ENCODE data around the gene KRTAP3-3. TPM values are rescaled to one million over a fixed set of nuclear protein-coding genes. Genes with fewer than 3 reads are reported as not detected.
"Not testable (repeated sequence)": the region's sequence is repeated elsewhere in the genome, so short reads cannot be mapped to it uniquely, and the experiment has no call there.

Gene KRTAP3-3
- not detected for polyA plus RNA-seq (2013, experiment 1 of 2)
- not detected for polyA plus RNA-seq (2013, experiment 2 of 2)

- H3K56ac ChIP-seq (ENCODE audit: low read length): no peak within 1 kb of the TSS
- H3K9ac ChIP-seq (ENCODE audit: low read length): no peak within 1 kb of the TSS
- H2BK120ac ChIP-seq (ENCODE audit: low read depth, low read length): no peak within 1 kb of the TSS
- H3K27me3 ChIP-seq (ENCODE audit: insufficient read depth, low read length, poor library complexity): no peaks in the 10 kb centered on the region
- no peaks in the 10 kb centered on the region for H3K4me1 ChIP-seq (ENCODE audit: control insufficient read depth, low read depth, low read length)
- no peak within 1 kb of the TSS for H4K8ac ChIP-seq (ENCODE audit: low read depth, low read length)
- peak; percentile 30 for DNase-seq
- no peak within 1 kb of the TSS for H3K4me3 ChIP-seq (ENCODE audit: low read length)
- H3K4ac ChIP-seq (ENCODE audit: low read depth, low read length): no peak within 1 kb of the TSS
- no peak within 1 kb of the TSS for H3K18ac ChIP-seq (ENCODE audit: low read length)
- no peak within 1 kb of the TSS for H4K5ac ChIP-seq (ENCODE audit: low read length)
- no peak within 1 kb of the TSS for H3K4me2 ChIP-seq (ENCODE audit: low read length)
- H3K27ac ChIP-seq (ENCODE audit: low read depth, low read length): no peak within 1 kb of the TSS
- WGBS (ENCODE audit: extremely low coverage, insufficient coverage, low lambda C conversion rate): no CpG with 5 or more reads among the region's 4 CpGs
- H3K79me2 ChIP-seq (ENCODE audit: control insufficient read depth, insufficient read depth, low read length): no peaks in the 10 kb centered on the region
- H3K23ac ChIP-seq (ENCODE audit: low read length): no peak within 1 kb of the TSS
- H3K36me3 ChIP-seq (ENCODE audit: control insufficient read depth, insufficient read depth, low read length): no peaks in the 10 kb centered on the region
- no peak within 1 kb of the TSS for H2BK15ac ChIP-seq (replicated peaks; ENCODE audit: low read depth)
- H2AK5ac ChIP-seq (ENCODE audit: low read length): no peak within 1 kb of the TSS
- no peaks in the 10 kb centered on the region for H3K79me1 ChIP-seq (ENCODE audit: low read length)
- H2BK5ac ChIP-seq (ENCODE audit: low read length): no peak within 1 kb of the TSS
These were observed at the start of gene KRTAP3-3 for GRCh38 chr17:40993839-40994238. KRTAP3-3 (minus strand) TSS chr17:40994164; CDS start chr17:40994097, 67 bp downstream.

- Histone ChIP-seq H3K4me1 (ENCODE audit: control insufficient read depth, low read depth, low read length) (no peaks in the 10 kb centered on the region), H3K4me3 (ENCODE audit: low read length) (no peak overlapping the region)
- no CpG with 5 or more reads among the region's 1 CpG for WGBS (ENCODE audit: extremely low coverage, insufficient coverage, low lambda C conversion rate)
These were observed 49.0 kb upstream of the KRTAP3-3 start for GRCh38 chr17:41042953-41043352.

DNA sequence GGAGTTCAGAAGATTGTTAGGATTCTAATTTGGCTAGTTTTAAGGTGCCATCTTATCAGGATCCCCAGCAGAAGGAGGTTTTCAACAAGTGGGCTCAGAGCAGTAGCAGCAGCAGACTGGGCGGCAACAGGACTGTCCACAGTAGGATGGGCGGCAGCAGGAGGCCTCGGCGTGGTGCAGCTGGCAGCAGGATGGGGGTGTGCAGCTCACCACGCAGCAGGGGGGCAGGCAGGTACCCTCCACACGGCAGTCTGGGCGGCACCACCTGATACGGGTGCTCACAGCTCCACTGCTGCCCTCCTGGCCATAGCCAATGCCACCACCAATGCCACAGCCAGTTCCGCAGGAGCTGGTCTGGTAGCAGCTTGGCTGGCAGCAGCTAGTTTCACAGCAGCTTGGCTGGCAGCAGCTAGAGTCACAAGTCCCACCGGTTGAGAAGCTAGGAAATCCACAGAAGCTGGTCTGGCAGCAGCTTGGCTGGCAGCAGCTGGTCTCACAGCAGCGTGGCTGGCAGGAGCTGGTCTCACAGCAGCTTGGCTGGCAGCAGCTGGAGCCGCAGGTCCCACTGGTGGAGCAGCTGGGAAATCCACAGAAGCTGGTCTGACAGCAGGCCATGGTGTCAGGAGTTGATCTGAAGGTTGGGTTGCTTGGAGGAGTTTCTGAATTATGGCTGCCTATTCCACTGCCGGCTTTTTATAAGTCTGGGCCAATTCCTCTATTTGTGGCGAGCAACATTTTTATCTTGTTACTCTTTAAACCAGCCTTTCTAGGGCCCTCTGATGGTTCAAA, 47.0 kb upstream of the KRTAP3-3 start, which contains the start of gene KRTAP1-1:
KRTAP1-1 (minus strand) TSS at position 668 of the 789 bp plus-strand sequence; CDS start at position 615, 53 bp downstream.
- H2BK15ac ChIP-seq (replicated peaks; ENCODE audit: low read depth); DNase-seq; H3K4me2 ChIP-seq (ENCODE audit: low read length); H2BK5ac ChIP-seq (ENCODE audit: low read length); H3K27ac ChIP-seq (ENCODE audit: low read depth, low read length); H3K9ac ChIP-seq (ENCODE audit: low read length); H3K56ac ChIP-seq (ENCODE audit: low read length); H3K27me3 ChIP-seq (ENCODE audit: insufficient read depth, low read length, poor library complexity); H3K4me1 ChIP-seq (ENCODE audit: control insufficient read depth, low read depth, low read length); H3K4me3 ChIP-seq (ENCODE audit: low read length); H3K79me1 ChIP-seq (ENCODE audit: low read length); H4K8ac ChIP-seq (ENCODE audit: low read depth, low read length); H3K4ac ChIP-seq (ENCODE audit: low read depth, low read length); H3K23ac ChIP-seq (ENCODE audit: low read length); H3K36me3 ChIP-seq (ENCODE audit: control insufficient read depth, insufficient read depth, low read length); H3K18ac ChIP-seq (ENCODE audit: low read length); H2BK120ac ChIP-seq (ENCODE audit: low read depth, low read length); H2AK5ac ChIP-seq (ENCODE audit: low read length); H3K79me2 ChIP-seq (ENCODE audit: control insufficient read depth, insufficient read depth, low read length); H4K5ac ChIP-seq (ENCODE audit: low read length): not testable (repeated sequence)
- no CpG with 5 or more reads among the region's 14 CpGs for WGBS (ENCODE audit: extremely low coverage, insufficient coverage, low lambda C conversion rate)

More at GRCh38 chr17:41042953-41043352, 49.0 kb upstream of the KRTAP3-3 start:
- Histone ChIP-seq H3K4me2 (ENCODE audit: low read length) (no peak overlapping the region), H3K79me1 (ENCODE audit: low read length) (no peaks in the 10 kb centered on the region), H3K4ac (ENCODE audit: low read depth, low read length) (no peak overlapping the region), H2BK120ac (ENCODE audit: low read depth, low read length) (no peak overlapping the region), H3K18ac (ENCODE audit: low read length) (no peak overlapping the region), H2BK5ac (ENCODE audit: low read length) (no peak overlapping the region), H4K5ac (ENCODE audit: low read length) (no peak overlapping the region), H3K27me3 (ENCODE audit: insufficient read depth, low read length, poor library complexity) (no peaks in the 10 kb centered on the region), H3K9ac (ENCODE audit: low read length) (no peak overlapping the region), H3K27ac (ENCODE audit: low read depth, low read length) (no peak overlapping the region), H2BK15ac (replicated peaks; ENCODE audit: low read depth) (no peak overlapping the region), H3K56ac (ENCODE audit: low read length) (no peak overlapping the region), H3K36me3 (ENCODE audit: control insufficient read depth, insufficient read depth, low read length) (no peaks in the 10 kb centered on the region), H3K23ac (ENCODE audit: low read length) (no peak overlapping the region), H4K8ac (ENCODE audit: low read depth, low read length) (no peak overlapping the region), H2AK5ac (ENCODE audit: low read length) (no peak overlapping the region), H3K79me2 (ENCODE audit: control insufficient read depth, insufficient read depth, low read length) (no peaks in the 10 kb centered on the region)
- DNase-seq: no peak

DNA sequence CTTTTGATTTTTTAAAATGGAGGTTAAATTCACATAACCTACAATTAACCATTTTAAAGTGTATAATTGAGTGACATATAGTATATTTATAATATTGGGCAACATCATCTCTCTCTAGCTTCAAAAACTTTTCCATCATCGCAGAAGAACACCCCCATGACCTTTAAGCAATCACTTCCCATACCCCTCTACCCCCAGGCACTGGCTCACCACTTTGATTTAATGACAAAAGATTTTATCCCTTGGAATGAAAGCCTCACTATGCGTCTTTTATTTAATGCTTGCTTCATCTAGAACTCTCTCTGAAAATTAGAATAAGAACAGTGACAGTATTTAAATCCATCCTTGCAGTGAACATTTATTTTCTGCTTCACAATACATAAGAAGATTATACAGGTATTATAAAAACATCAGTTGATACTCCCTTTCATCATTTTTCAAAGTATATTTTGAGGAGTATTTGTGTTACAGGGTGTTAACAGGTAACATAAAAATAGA, 43.9 kb upstream of the KRTAP3-3 start:
- Histone ChIP-seq H3K9ac (ENCODE audit: low read length) (no peak overlapping the region), H2BK15ac (replicated peaks; ENCODE audit: low read depth) (no peak overlapping the region), H2BK120ac (ENCODE audit: low read depth, low read length) (no peak overlapping the region), H3K23ac (ENCODE audit: low read length) (no peak overlapping the region), H3K4me3 (ENCODE audit: low read length) (no peak overlapping the region), H3K56ac (ENCODE audit: low read length) (no peak overlapping the region), H3K18ac (ENCODE audit: low read length) (no peak overlapping the region), H4K8ac (ENCODE audit: low read depth, low read length) (no peak overlapping the region), H3K4me1 (ENCODE audit: control insufficient read depth, low read depth, low read length) (no peaks in the 10 kb centered on the region), H2AK5ac (ENCODE audit: low read length) (no peak overlapping the region), H3K4me2 (ENCODE audit: low read length) (no peak overlapping the region), H3K79me1 (ENCODE audit: low read length) (no peaks in the 10 kb centered on the region), H2BK5ac (ENCODE audit: low read length) (no peak overlapping the region), H3K27ac (ENCODE audit: low read depth, low read length) (no peak overlapping the region), H3K36me3 (ENCODE audit: control insufficient read depth, insufficient read depth, low read length) (no peaks in the 10 kb centered on the region), H3K27me3 (ENCODE audit: insufficient read depth, low read length, poor library complexity) (no peaks in the 10 kb centered on the region), H3K79me2 (ENCODE audit: control insufficient read depth, insufficient read depth, low read length) (no peaks in the 10 kb centered on the region), H4K5ac (ENCODE audit: low read length) (no peak overlapping the region), H3K4ac (ENCODE audit: low read depth, low read length) (no peak overlapping the region)
- no peak for DNase-seq
- no CpG with 5 or more reads among the region's 2 CpGs for WGBS (ENCODE audit: extremely low coverage, insufficient coverage, low lambda C conversion rate)

DNA sequence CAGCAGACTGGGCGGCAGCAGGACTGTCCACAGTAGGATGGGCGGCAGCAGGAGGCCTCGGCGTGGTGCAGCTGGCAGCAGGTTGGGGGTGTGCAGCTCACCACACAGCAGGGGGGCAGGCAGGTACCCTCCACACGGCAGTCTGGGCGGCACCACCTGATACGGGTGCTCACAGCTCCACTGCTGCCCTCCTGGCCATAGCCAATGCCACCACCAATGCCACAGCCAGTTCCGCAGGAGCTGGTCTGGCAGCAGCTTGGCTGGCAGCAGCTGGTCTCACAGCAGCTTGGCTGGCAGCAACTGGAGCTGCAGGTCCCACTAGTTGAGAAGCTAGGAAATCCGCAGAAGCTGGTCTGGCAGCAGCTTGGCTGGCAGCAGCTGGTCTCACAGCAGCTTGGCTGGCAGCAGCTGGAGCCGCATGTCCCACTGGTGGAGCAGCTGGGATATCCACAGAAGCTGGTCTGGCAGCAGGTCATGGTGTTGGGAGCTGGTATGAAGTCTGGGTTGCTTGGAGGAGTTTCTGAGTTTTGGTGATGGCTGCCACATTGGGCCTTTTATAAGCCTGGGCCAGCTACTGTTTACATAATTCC, 40.5 kb upstream of the KRTAP3-3 start, which contains the start of gene KRTAP1-3:
KRTAP1-3 (minus strand) TSS at position 529 of the 590 bp plus-strand sequence; CDS start at position 476, 53 bp downstream.
- not testable (repeated sequence) for H3K27me3 ChIP-seq (ENCODE audit: insufficient read depth, low read length, poor library complexity); H3K79me1 ChIP-seq (ENCODE audit: low read length); H2BK5ac ChIP-seq (ENCODE audit: low read length); H2AK5ac ChIP-seq (ENCODE audit: low read length); H3K23ac ChIP-seq (ENCODE audit: low read length); H2BK120ac ChIP-seq (ENCODE audit: low read depth, low read length); H3K36me3 ChIP-seq (ENCODE audit: control insufficient read depth, insufficient read depth, low read length); H3K4me2 ChIP-seq (ENCODE audit: low read length); DNase-seq; H3K4me1 ChIP-seq (ENCODE audit: control insufficient read depth, low read depth, low read length); H3K9ac ChIP-seq (ENCODE audit: low read length); H4K8ac ChIP-seq (ENCODE audit: low read depth, low read length); H3K27ac ChIP-seq (ENCODE audit: low read depth, low read length); H3K18ac ChIP-seq (ENCODE audit: low read length); H3K79me2 ChIP-seq (ENCODE audit: control insufficient read depth, insufficient read depth, low read length); H3K56ac ChIP-seq (ENCODE audit: low read length); H3K4ac ChIP-seq (ENCODE audit: low read depth, low read length); H2BK15ac ChIP-seq (replicated peaks; ENCODE audit: low read depth); H3K4me3 ChIP-seq (ENCODE audit: low read length); H4K5ac ChIP-seq (ENCODE audit: low read length)
- no CpG with 5 or more reads among the region's 10 CpGs for WGBS (ENCODE audit: extremely low coverage, insufficient coverage, low lambda C conversion rate)

Data from mesendoderm (in vitro differentiated cells).